Measurements from ENCODE around the gene NAGS. TPM values are rescaled to one million over a fixed set of nuclear protein-coding genes. Genes with fewer than 3 reads are reported as not detected.
"Not testable (repeated sequence)": the region's sequence is repeated elsewhere in the genome, so short reads cannot be mapped to it uniquely, and the experiment has no call there.

Gene NAGS
- total RNA-seq, 1 donor from 2014 or later: 6.4 TPM

DNA sequence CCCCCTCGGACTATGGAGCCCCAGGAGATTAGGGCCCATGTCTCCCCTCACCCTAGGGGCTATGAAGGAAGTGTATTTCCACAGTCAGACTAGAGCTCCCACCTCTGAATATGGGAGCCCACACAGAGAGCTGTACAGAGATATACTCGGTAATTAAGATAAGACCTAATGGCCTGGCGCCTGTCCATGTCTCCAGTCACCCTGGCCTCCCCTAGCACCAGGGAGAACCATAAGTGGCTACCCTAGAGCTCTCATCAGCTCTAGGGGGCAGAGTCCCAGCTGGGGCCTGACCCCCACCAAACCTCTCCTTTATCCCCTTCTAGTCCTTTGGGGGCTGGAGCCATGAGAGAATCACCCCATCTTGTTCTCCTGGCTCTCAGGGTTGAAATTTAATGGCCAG lies 8.0 kb downstream of the NAGS start:
- Histone ChIP-seq H3K9me3 (no peaks in the 10 kb centered on the region), H3K4me3 (no peak overlapping the region), H3K27me3 (ENCODE audit: low read depth) (no peaks in the 10 kb centered on the region), H3K4me1 (peaks cover 23% of the 10 kb centered on the region), H3K36me3 (peaks cover 27% of the 10 kb centered on the region), H3K27ac (no peak overlapping the region)
- DNase-seq (no peak), ATAC-seq (no peak)
- TF ChIP-seq, protein P1, sequence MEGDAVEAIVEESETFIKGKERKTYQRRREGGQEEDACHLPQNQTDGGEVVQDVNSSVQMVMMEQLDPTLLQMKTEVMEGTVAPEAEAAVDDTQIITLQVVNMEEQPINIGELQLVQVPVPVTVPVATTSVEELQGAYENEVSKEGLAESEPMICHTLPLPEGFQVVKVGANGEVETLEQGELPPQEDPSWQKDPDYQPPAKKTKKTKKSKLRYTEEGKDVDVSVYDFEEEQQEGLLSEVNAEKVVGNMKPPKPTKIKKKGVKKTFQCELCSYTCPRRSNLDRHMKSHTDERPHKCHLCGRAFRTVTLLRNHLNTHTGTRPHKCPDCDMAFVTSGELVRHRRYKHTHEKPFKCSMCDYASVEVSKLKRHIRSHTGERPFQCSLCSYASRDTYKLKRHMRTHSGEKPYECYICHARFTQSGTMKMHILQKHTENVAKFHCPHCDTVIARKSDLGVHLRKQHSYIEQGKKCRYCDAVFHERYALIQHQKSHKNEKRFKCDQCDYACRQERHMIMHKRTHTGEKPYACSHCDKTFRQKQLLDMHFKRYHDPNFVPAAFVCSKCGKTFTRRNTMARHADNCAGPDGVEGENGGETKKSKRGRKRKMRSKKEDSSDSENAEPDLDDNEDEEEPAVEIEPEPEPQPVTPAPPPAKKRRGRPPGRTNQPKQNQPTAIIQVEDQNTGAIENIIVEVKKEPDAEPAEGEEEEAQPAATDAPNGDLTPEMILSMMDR (IDR thresholded peaks at IDR 0.05): no peak
- intact Hi-C loops (cut with DNase I): no loop called here

DNA sequence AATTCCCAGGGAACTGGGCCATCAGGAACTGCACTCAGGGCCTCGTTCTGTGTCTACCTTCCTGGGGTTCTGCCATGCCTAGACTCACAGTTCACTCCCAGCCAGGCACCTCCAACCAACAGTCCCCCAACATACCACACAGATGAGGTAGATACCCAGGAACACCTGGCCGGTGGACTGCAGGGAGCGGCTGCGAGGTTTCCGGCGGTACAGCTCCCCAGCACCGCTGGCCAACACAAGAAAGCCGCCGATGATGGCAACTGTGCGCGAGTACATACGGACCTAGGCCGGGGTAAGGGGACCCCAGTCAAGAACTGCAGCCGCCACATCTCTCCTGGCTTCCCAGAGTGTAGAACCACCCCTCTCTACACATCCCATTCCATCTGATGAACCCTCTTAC lies 8.5 kb downstream of the NAGS start:
- H3K4me1 ChIP-seq: peaks cover 18% of the 10 kb centered on the region
- peaks cover 27% of the 10 kb centered on the region for H3K36me3 ChIP-seq
- H3K27ac ChIP-seq: no peak overlapping the region
- TF ChIP-seq, protein P1 (IDR thresholded peaks at IDR 0.05): no peak
- no peak overlapping the region for H3K4me3 ChIP-seq
- ATAC-seq (no peak), DNase-seq (no peak)
- no peaks in the 10 kb centered on the region for H3K27me3 ChIP-seq (ENCODE audit: low read depth)
- no peaks in the 10 kb centered on the region for H3K9me3 ChIP-seq
- intact Hi-C loops (cut with DNase I): no loop called here

DNA sequence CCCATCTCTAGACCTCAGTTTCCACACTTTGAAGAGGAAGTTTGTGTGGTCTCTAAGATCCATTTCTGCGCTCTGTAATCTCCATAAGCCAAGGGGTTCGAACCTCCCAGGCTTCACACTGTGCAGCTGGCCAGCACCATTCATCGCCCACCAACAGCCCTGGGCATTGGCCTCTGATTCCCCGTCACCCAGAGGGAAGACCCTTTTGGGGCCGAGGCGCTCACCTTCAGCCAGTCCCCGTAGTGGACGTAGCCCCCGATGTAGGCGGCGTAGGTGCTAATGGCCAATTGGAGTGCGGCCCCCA lies 9.7 kb downstream of the NAGS start:
- no peak for DNase-seq
- Histone ChIP-seq H3K27me3 (ENCODE audit: low read depth) (no peaks in the 10 kb centered on the region), H3K27ac (peak overlapping the region; percentile 82), H3K4me3 (peak overlapping the region; percentile 84), H3K9me3 (no peaks in the 10 kb centered on the region), H3K36me3 (peaks cover 26% of the 10 kb centered on the region), H3K4me1 (peaks cover 10% of the 10 kb centered on the region)
- TF ChIP-seq, protein P1 (IDR thresholded peaks at IDR 0.05): no peak
- intact Hi-C loops (cut with DNase I): no loop called here
- ATAC-seq: peak; percentile 2 to 30

DNA sequence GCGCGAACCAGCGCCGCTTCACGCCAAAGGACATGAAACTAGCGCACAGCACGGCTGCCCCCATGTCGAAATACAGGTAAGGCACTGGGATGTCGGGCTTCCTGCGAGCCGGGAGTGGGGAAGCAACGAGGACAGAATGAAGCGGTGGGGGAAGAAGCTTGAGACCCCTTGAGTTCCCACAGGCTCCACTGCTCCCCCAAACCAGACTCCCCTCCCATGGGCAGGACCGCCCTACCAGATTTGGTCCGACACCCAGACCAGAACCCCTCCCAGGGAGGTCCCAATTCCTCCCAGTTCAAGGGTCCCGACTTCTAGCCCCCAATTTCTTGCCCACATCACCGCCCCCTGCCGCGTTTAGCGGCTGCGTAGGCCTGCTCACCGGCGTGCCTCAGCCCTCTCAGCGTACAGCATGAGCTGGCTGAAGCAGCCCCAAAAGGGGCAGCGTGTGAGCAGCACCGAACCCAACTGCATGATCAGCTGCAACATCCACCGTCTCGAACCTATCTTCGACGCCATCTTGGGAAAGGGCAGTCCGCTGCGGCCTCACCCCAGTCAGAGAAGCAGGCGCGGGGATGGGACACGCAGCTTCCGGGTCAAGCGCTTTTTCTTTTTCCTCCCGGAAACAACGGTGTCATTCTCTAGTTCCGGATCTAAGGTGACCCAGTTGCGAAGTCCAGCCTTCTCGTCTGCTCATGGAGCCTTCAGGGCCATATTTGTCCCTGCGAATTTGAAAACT lies 10.2 kb downstream of the NAGS start, which contains the start of gene TMEM101:
TSS of gene TMEM101 (minus strand) at position 527 of the 736 bp plus-strand sequence. CDS start at position 516, 11 bp downstream.
- Histone ChIP-seq H3K27me3 (ENCODE audit: low read depth) (no peaks in the 10 kb centered on the region), H3K36me3 (peaks cover 22% of the 10 kb centered on the region), H3K9me3 (no peaks in the 10 kb centered on the region), H3K4me1 (peaks cover 10% of the 10 kb centered on the region), H3K27ac (peak within 1 kb of the TSS; percentile 82), H3K4me3 (peak within 1 kb of the TSS; percentile 84)
- DNase-seq: peak; percentile 94
- intact Hi-C loops (cut with DNase I): no loop called here
- TF ChIP-seq, protein P1 (IDR thresholded peaks at IDR 0.05): no peak
- ATAC-seq: peak; percentile 96 to 97

DNA sequence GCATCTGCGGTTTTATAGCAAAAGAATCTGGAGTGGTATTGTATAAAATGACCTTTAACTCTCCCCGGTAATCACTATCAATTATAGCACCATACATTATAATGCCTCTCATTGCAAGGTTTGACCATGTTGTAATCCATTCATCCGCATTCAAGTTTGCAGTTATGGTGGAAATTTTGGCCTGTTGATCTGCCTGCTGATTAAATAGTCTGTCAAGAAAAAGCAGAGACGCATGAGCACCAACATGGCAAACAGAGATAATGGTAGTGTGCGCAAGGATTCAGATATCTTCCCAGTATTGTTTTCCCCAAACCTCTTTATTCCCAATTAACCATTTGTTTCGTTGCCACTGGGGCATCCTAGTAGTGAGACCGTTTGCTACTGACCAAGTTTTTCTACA lies 16.8 kb downstream of the NAGS start:
- H3K4me1 ChIP-seq; H3K27me3 ChIP-seq (ENCODE audit: low read depth); DNase-seq; intact Hi-C loops (cut with DNase I); H3K27ac ChIP-seq; ATAC-seq; H3K9me3 ChIP-seq; H3K4me3 ChIP-seq: not testable (repeated sequence)
- peaks cover 15% of the 10 kb centered on the region for H3K36me3 ChIP-seq

DNA sequence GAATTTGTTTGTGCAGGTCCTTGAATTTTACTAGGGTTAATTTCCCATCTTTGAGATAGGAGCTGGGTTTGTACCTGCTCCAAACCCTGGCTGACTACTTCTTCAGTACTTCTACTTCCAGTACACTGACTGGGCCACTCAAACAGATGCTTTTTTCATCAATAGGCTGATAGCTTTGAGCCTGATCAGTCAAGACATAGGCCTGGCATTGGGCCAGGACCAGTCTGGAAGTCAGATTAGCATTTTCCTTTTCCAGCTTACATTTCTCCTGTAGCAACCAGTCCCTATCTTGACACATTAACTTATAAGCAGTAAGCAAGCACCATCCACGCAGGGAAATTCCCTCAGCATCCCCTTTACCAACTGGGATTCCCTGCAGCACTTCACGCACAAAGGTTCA lies 17.8 kb downstream of the NAGS start:
- Histone ChIP-seq H3K36me3 (peaks cover 15% of the 10 kb centered on the region), H3K27ac (no peak overlapping the region), H3K27me3 (ENCODE audit: low read depth) (no peaks in the 10 kb centered on the region), H3K4me1 (no peaks in the 10 kb centered on the region), H3K9me3 (no peaks in the 10 kb centered on the region), H3K4me3 (no peak overlapping the region)
- DNase-seq: no peak
- intact Hi-C loops (cut with DNase I): no loop called here
- ATAC-seq: no peak
- TF ChIP-seq, protein P1 (IDR thresholded peaks at IDR 0.05): no peak
